Liver (tissue), 9 donors: Measurements from ENCODE around the gene LRFN5. TPM values are rescaled to one million over a fixed set of nuclear protein-coding genes. Genes with fewer than 3 reads are reported as not detected.

Source experiments
- DNase-seq: peaks from one replicate; pipeline ENCODE4 v3.0.0-alpha.2; 2017; ENCODE audit warnings: low spot score
- H3K27ac ChIP-seq, 2 donors: one replicate each; pipeline ENCODE4 v1.7.0; 2013; ENCODE audit warnings: inconsistent platforms in 2 of 2, low read length in 2 of 2, control low read depth in 1 of 2, low read depth in 1 of 2, mild to moderate bottlenecking in 1 of 2
- H3K27me3 ChIP-seq, 4 donors: one replicate each; pipeline versions ENCODE4 v1.6.1 to v1.7.0; 2013; ENCODE audit warnings: low read length in 3 of 4, inconsistent platforms in 1 of 4, mild to moderate bottlenecking in 1 of 4, moderate library complexity in 1 of 4; ENCODE audit not compliant: control insufficient read depth in 4 of 4, insufficient read depth in 4 of 4
- H3K36me3 ChIP-seq, 4 donors: one replicate each; pipeline versions ENCODE4 v1.6.1 to v1.7.0; 2013; ENCODE audit warnings: low read length in 3 of 4, mild to moderate bottlenecking in 3 of 4, low read depth in 1 of 4, moderate library complexity in 1 of 4; ENCODE audit not compliant: control insufficient read depth in 4 of 4, insufficient read depth in 3 of 4
- H3K4me1 ChIP-seq, 4 donors: one replicate each; pipeline versions ENCODE4 v1.6.1 to v1.7.0; 2013; ENCODE audit warnings: low read length in 3 of 4, mild to moderate bottlenecking in 3 of 4, moderate library complexity in 1 of 4; ENCODE audit not compliant: control insufficient read depth in 4 of 4, insufficient read depth in 4 of 4
- H3K4me3 ChIP-seq, 3 donors: one replicate each; pipeline versions ENCODE4 v1.6.1 to v1.7.0; 2013; ENCODE audit warnings: low read length in 3 of 3, control low read depth in 1 of 3, low read depth in 1 of 3, mild to moderate bottlenecking in 1 of 3
- H3K9ac ChIP-seq, 2 donors: one replicate each; pipeline ENCODE4 v1.7.0; 2013; ENCODE audit warnings: low read length in 2 of 2, mild to moderate bottlenecking in 2 of 2, moderate library complexity in 2 of 2, control low read depth in 1 of 2, low read depth in 1 of 2
- H3K9me3 ChIP-seq, 4 donors: one replicate each; pipeline versions ENCODE4 v1.6.1 to v1.7.0; 2013; ENCODE audit warnings: low read length in 3 of 4; ENCODE audit not compliant: control insufficient read depth in 4 of 4
- EGR1 ChIP-seq, 2 donors: IDR thresholded peaks; 2 replicates each; pipeline ENCODE4 v1.6.1; 2016 to 2018; ENCODE audit warnings: antibody characterized with exemption in 2 of 2, low read depth in 2 of 2
- FOXA1 ChIP-seq: IDR thresholded peaks from 2 replicates; pipeline ENCODE4 v1.6.1; 2016; ENCODE audit warnings: antibody characterized with exemption
- FOXA2 ChIP-seq: IDR thresholded peaks from 2 replicates; pipeline ENCODE4 v1.6.1; 2016; ENCODE audit warnings: antibody characterized with exemption
- HNF4A ChIP-seq, 2 donors: conservative IDR thresholded peaks; 2 replicates each; pipeline ENCODE4 v1.6.1; 2016; ENCODE audit warnings: antibody characterized with exemption in 2 of 2, mild to moderate bottlenecking in 2 of 2
- HNF4G ChIP-seq: IDR thresholded peaks from 2 replicates; pipeline ENCODE4 v1.6.1; 2016; ENCODE audit warnings: antibody characterized with exemption
- JUND ChIP-seq, 2 donors: IDR thresholded peaks; 2 replicates each; pipeline ENCODE4 v1.6.1; 2016; ENCODE audit warnings: antibody characterized with exemption in 2 of 2
- MAX ChIP-seq: IDR thresholded peaks from 2 replicates; pipeline ENCODE4 v1.6.1; 2016; ENCODE audit warnings: antibody characterized with exemption
- NR2F2 ChIP-seq: IDR thresholded peaks from 2 replicates; pipeline ENCODE4 v1.6.1; 2016; ENCODE audit warnings: antibody characterized with exemption
- RAD21 ChIP-seq, 2 donors: IDR thresholded peaks; 2 replicates each; pipeline ENCODE4 v1.6.1; 2016; ENCODE audit warnings: antibody characterized with exemption in 2 of 2, mild to moderate bottlenecking in 2 of 2
- RXRA ChIP-seq, 2 donors: IDR thresholded peaks; 2 replicates each; pipeline ENCODE4 v1.6.1; 2017 to 2018; ENCODE audit warnings: antibody characterized with exemption in 2 of 2, mild to moderate bottlenecking in 1 of 2
- SP1 ChIP-seq: IDR thresholded peaks from 2 replicates; pipeline ENCODE4 v1.6.1; 2018; ENCODE audit warnings: antibody characterized with exemption, mild to moderate bottlenecking
- TAF1 ChIP-seq: conservative IDR thresholded peaks from 2 replicates; pipeline ENCODE4 v1.6.1; 2016; ENCODE audit warnings: antibody characterized with exemption, mild to moderate bottlenecking
- YY1 ChIP-seq: IDR thresholded peaks from 2 replicates; pipeline ENCODE4 v1.6.1; 2016; ENCODE audit warnings: antibody characterized with exemption, mild to moderate bottlenecking
- WGBS: extraction: QIAGEN DNeasy Blood & Tissue Kit; methylation state at CpG from one replicate; pipeline ENCODE4 v1.1.7; 2013; 5-methylcytosine and 5-hydroxymethylcytosine counted together
- polyA plus RNA-seq, 2 donors: library from polyadenylated mRNA; stranded (reverse) in 1 of 2; unstranded in 1 of 2; fragments of 200-250 nt in 1 of 2; fragments of >200 nt in 1 of 2; fragmentation: Nextera tagmentation in 1 of 2; extraction: Ambion mirVana in 1 of 2; gene quantifications; one replicate each; pipeline versions ENCODE4 v1.2.1 to v1.2.3, GENCODE V29; 2013 to 2015
- total RNA-seq, 2 donors: library from RNA; depleted of rRNA; stranded (reverse); fragments of >200 nt; gene quantifications; one replicate each; pipeline ENCODE4 v1.2.3, GENCODE V29; 2014
- TF ChIP-seq, protein P1 (sequence below): IDR thresholded peaks from 2 replicates; pipeline ENCODE4 v1.6.1; 2016; ENCODE audit warnings: antibody characterized with exemption, mild to moderate bottlenecking
- TF ChIP-seq, protein P2 (sequence below): IDR thresholded peaks from 2 replicates; pipeline ENCODE4 v1.6.1; 2016; ENCODE audit warnings: antibody characterized with exemption
- TF ChIP-seq, protein P3 (sequence below): fragments of 150-350 bp; IDR thresholded peaks from 2 replicates; pipeline ENCODE4 v1.5.1; 2017; ENCODE audit warnings: improper control_type of control experiment, low read depth, low read length; ENCODE audit not compliant: missing input control
- donor health status: healthy.
- donor health status: healthy.
- donor health status: healthy.
- donor health status: healthy.
- donor health status: healthy.

The LRFN5 gene
- total and polyA plus RNA-seq, 4 donors: 0.07 to 0.23 (median 0.08) TPM; not detected in 1

DNA sequence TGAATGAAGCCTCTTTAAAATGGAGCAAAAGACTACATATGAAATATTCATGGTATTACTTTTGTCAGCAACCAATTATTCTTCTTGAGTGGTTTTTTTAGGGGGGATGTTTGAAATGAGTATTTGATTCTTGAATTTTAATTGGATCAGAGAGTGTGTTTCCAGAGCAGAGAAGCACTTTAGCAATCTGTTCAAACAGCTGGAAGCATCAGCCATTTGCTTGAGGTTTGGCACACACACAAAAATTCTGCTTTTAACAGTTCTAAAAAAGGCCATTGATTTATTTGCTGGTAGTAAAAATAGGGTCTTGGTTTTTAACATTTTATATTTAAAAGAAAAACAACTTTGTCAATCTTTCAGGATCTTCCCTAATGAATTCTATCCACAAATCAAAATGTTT lies 292.7 kb downstream of the LRFN5 start:
- Histone ChIP-seq H3K4me1 (no peaks in the 10 kb centered on the region), H3K9ac (no peak overlapping the region), H3K9me3 (no peaks in the 10 kb centered on the region), H3K27ac (no peak overlapping the region), H3K4me3 (no peak overlapping the region), H3K36me3 (no peaks in the 10 kb centered on the region), H3K27me3 (no peaks in the 10 kb centered on the region)
- TF ChIP-seq, protein P1, sequence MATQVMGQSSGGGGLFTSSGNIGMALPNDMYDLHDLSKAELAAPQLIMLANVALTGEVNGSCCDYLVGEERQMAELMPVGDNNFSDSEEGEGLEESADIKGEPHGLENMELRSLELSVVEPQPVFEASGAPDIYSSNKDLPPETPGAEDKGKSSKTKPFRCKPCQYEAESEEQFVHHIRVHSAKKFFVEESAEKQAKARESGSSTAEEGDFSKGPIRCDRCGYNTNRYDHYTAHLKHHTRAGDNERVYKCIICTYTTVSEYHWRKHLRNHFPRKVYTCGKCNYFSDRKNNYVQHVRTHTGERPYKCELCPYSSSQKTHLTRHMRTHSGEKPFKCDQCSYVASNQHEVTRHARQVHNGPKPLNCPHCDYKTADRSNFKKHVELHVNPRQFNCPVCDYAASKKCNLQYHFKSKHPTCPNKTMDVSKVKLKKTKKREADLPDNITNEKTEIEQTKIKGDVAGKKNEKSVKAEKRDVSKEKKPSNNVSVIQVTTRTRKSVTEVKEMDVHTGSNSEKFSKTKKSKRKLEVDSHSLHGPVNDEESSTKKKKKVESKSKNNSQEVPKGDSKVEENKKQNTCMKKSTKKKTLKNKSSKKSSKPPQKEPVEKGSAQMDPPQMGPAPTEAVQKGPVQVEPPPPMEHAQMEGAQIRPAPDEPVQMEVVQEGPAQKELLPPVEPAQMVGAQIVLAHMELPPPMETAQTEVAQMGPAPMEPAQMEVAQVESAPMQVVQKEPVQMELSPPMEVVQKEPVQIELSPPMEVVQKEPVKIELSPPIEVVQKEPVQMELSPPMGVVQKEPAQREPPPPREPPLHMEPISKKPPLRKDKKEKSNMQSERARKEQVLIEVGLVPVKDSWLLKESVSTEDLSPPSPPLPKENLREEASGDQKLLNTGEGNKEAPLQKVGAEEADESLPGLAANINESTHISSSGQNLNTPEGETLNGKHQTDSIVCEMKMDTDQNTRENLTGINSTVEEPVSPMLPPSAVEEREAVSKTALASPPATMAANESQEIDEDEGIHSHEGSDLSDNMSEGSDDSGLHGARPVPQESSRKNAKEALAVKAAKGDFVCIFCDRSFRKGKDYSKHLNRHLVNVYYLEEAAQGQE: no peak
- TF ChIP-seq FOXA1 (no peak), RXRA (IDR thresholded peaks at IDR 0.05) (no peak), YY1 (no peak), MAX (no peak), EGR1 (IDR thresholded peaks at IDR 0.05; ENCODE audit: low read depth in 2 of 2) (no peak), TAF1 (no peak), JUND (IDR thresholded peaks at IDR 0.05) (no peak), HNF4A (conservative IDR thresholded peaks at IDR 0.05) (no peak), SP1 (no peak), FOXA2 (no peak), HNF4G (no peak), NR2F2 (no peak)
- TF ChIP-seq, protein P2, sequence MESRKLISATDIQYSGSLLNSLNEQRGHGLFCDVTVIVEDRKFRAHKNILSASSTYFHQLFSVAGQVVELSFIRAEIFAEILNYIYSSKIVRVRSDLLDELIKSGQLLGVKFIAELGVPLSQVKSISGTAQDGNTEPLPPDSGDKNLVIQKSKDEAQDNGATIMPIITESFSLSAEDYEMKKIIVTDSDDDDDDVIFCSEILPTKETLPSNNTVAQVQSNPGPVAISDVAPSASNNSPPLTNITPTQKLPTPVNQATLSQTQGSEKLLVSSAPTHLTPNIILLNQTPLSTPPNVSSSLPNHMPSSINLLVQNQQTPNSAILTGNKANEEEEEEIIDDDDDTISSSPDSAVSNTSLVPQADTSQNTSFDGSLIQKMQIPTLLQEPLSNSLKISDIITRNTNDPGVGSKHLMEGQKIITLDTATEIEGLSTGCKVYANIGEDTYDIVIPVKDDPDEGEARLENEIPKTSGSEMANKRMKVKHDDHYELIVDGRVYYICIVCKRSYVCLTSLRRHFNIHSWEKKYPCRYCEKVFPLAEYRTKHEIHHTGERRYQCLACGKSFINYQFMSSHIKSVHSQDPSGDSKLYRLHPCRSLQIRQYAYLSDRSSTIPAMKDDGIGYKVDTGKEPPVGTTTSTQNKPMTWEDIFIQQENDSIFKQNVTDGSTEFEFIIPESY: no peak
- TF ChIP-seq, protein P3, sequence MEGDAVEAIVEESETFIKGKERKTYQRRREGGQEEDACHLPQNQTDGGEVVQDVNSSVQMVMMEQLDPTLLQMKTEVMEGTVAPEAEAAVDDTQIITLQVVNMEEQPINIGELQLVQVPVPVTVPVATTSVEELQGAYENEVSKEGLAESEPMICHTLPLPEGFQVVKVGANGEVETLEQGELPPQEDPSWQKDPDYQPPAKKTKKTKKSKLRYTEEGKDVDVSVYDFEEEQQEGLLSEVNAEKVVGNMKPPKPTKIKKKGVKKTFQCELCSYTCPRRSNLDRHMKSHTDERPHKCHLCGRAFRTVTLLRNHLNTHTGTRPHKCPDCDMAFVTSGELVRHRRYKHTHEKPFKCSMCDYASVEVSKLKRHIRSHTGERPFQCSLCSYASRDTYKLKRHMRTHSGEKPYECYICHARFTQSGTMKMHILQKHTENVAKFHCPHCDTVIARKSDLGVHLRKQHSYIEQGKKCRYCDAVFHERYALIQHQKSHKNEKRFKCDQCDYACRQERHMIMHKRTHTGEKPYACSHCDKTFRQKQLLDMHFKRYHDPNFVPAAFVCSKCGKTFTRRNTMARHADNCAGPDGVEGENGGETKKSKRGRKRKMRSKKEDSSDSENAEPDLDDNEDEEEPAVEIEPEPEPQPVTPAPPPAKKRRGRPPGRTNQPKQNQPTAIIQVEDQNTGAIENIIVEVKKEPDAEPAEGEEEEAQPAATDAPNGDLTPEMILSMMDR: no peak
- DNase-seq: no peak

- whole genome bisulfite sequencing: 84% methylated on average over 4 of the region's 4 CpGs
- Histone ChIP-seq H3K4me1 (no peaks in the 10 kb centered on the region), H3K36me3 (no peaks in the 10 kb centered on the region), H3K9ac (no peak overlapping the region), H3K27me3 (no peaks in the 10 kb centered on the region), H3K9me3 (no peaks in the 10 kb centered on the region), H3K4me3 (no peak overlapping the region), H3K27ac (no peak overlapping the region)
- no peak for DNase-seq
- TF ChIP-seq, protein P2: no peak
- TF ChIP-seq YY1: no peak
- TF ChIP-seq FOXA2: no peak
- no peak for TF ChIP-seq HNF4A (conservative IDR thresholded peaks at IDR 0.05)
- TF ChIP-seq, protein P1: no peak
- TF ChIP-seq FOXA1: no peak
- TF ChIP-seq TAF1: no peak
- TF ChIP-seq JUND (IDR thresholded peaks at IDR 0.05): no peak
- no peak for TF ChIP-seq MAX
- no peak for TF ChIP-seq RAD21 (IDR thresholded peaks at IDR 0.05)
- TF ChIP-seq, protein P3: no peak
- no peak for TF ChIP-seq NR2F2
These were observed 294.0 kb downstream of the LRFN5 start for GRCh38 chr14:41900644-41901043.
